Activated CD8-positive, alpha-beta T cell treated with anti-CD3 and anti-CD28 coated beads, Interleukin-2, amount 10 ng/mL, durations not matched to agents 7 days and 5 days (primary cell): ENCODE results near the gene FREY1. TPM values are rescaled to one million over a fixed set of nuclear protein-coding genes. Genes with fewer than 3 reads are reported as not detected.

ENCODE experiments used
- total RNA-seq, 2 experiments: library from RNA; stranded (reverse); gene quantifications; one replicate each; pipeline ENCODE4 v1.2.3, GENCODE V29; 2021

Gene FREY1
- total RNA-seq, 2 experiments from 2014 or later, result 2.1 TPM

Other genes with a start within 250 kb of the FREY1 start
- not detected for gene CHST1, start 241.6 kb downstream of the FREY1 start, total RNA-seq
- 10 to 100 TPM; 21.8 to 23.5 TPM for gene SLC35C1, start 102.1 kb downstream of the FREY1 start, total RNA-seq
- gene CRY2, start 59.8 kb downstream of the FREY1 start, total RNA-seq, result 10 to 100 TPM; 24.4 to 28.1 TPM
- 1 to 10 TPM in 1 of 2 experiments, under 1 TPM in 1; 0.95 to 1.3 TPM for gene MAPK8IP1, start 21.6 kb downstream of the FREY1 start, total RNA-seq
- 10 to 100 TPM; 50.0 to 54.6 TPM for gene PEX16, start 10.6 kb upstream of the FREY1 start, total RNA-seq
- under 1 TPM; 0.44 to 0.71 TPM for gene LARGE2, start 15.4 kb upstream of the FREY1 start, total RNA-seq
- 10 to 100 TPM; 26.9 to 27.0 TPM for gene PHF21A, start 214.2 kb upstream of the FREY1 start, total RNA-seq